Adrenal gland (tissue), 5 donors: ENCODE measurements around the gene ANKRD18A.
"Not testable (repeated sequence)": the region's sequence is repeated elsewhere in the genome, so short reads cannot be mapped to it uniquely, and the experiment has no call there.

Source experiments
- POLR2A ChIP-seq, 2 donors: fragments of 450-650 bp; IDR thresholded peaks; one replicate each; pipeline ENCODE4 v1.6.1; 2017; ENCODE audit warnings: antibody characterized with exemption in 2 of 2, mild to moderate bottlenecking in 2 of 2, moderate library complexity in 1 of 2
- TF ChIP-seq, protein P1 (sequence below), 6 experiments: fragments of 450-650 bp in 4 of 6; fragments of 200-600 bp in 2 of 6; sonication (generic) in 1 of 6; IDR thresholded peaks; 1 replicate in 5 of 6; 2 replicates in 1 of 6; pipeline versions ENCODE4 v1.5.1 to v1.8.0; 2016 to 2021; ENCODE audit warnings: antibody characterized with exemption in 6 of 6, mild to moderate bottlenecking in 2 of 6, moderate library complexity in 1 of 6
- donor health status: DM: no; HTN: no; CAD: no.

- TF ChIP-seq, protein P1, sequence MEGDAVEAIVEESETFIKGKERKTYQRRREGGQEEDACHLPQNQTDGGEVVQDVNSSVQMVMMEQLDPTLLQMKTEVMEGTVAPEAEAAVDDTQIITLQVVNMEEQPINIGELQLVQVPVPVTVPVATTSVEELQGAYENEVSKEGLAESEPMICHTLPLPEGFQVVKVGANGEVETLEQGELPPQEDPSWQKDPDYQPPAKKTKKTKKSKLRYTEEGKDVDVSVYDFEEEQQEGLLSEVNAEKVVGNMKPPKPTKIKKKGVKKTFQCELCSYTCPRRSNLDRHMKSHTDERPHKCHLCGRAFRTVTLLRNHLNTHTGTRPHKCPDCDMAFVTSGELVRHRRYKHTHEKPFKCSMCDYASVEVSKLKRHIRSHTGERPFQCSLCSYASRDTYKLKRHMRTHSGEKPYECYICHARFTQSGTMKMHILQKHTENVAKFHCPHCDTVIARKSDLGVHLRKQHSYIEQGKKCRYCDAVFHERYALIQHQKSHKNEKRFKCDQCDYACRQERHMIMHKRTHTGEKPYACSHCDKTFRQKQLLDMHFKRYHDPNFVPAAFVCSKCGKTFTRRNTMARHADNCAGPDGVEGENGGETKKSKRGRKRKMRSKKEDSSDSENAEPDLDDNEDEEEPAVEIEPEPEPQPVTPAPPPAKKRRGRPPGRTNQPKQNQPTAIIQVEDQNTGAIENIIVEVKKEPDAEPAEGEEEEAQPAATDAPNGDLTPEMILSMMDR (IDR thresholded peaks at IDR 0.05), result not testable (repeated sequence)
- TF ChIP-seq POLR2A (IDR thresholded peaks at IDR 0.05), result not testable (repeated sequence)
These were observed 79.9 kb downstream of the ANKRD18A start for GRCh38 chr9:38540535-38540934.
